DMS 273 treated with DMSO at 0.1 percent for 48 hours (cell line): Measurements from ENCODE around the gene HOXD8.
A peak's percentile ranks its signal among the peaks of the same experiment; 100 is the strongest.

ENCODE experiments used
- DNase-seq: peaks from one replicate; lab custom pipeline; 2025; lab: John Stamatoyannopoulos, UW

The HOXD8 gene

GRCh38 chr2:176174824-176175708, 45.6 kb downstream of the HOXD8 start:
- no peak for DNase-seq

- peak; percentile 43 for DNase-seq
Measured at GRCh38 chr2:176175709-176176607, 46.5 kb downstream of the HOXD8 start.

- no peak for DNase-seq
Measured at GRCh38 chr2:176177580-176178037, 48.1 kb downstream of the HOXD8 start.

- DNase-seq: peak; percentile 81
Measured at GRCh38 chr2:176178038-176178756, 48.7 kb downstream of the HOXD8 start.

GRCh38 chr2:176178757-176179295, 49.3 kb downstream of the HOXD8 start:
- DNase-seq: no peak

GRCh38 chr2:176181551-176181950, 52.0 kb downstream of the HOXD8 start:
- no peak for DNase-seq
